Hepatocyte (in vitro differentiated cells): ENCODE results near the gene PNO1. TPM values are rescaled to one million over a fixed set of nuclear protein-coding genes. Genes with fewer than 3 reads are reported as not detected.

Source experiments
- DNase-seq: peaks from one replicate; pipeline ENCODE4 v3.0.0-alpha.2; 2016; ENCODE audit warnings: low spot score
- H2AFZ ChIP-seq: fragments of 200-600 bp; sonication (generic); 2 replicates; pipeline ENCODE4 v1.6.0; 2016; ENCODE audit warnings: antibody characterized with exemption, mild to moderate bottlenecking
- H3K27ac ChIP-seq: fragments of 200-600 bp; sonication (generic); 2 replicates; pipeline ENCODE4 v1.5.1; 2016; ENCODE audit warnings: mild to moderate bottlenecking
- H3K27me3 ChIP-seq: fragments of 200-600 bp; sonication (generic); 2 replicates; pipeline ENCODE4 v1.6.1; 2016
- H3K36me3 ChIP-seq: fragments of 200-600 bp; sonication (generic); replicated peaks from 2 replicates; pipeline ENCODE4 v1.5.1; 2016; ENCODE audit warnings: low read depth; ENCODE audit not compliant: insufficient read depth
- H3K4me1 ChIP-seq: fragments of 200-600 bp; sonication (generic); 2 replicates; pipeline ENCODE4 v1.5.1; 2016; ENCODE audit warnings: mild to moderate bottlenecking, moderate library complexity; ENCODE audit not compliant: insufficient read depth
- H3K4me2 ChIP-seq: fragments of 200-600 bp; sonication (generic); 2 replicates; pipeline ENCODE4 v1.6.0; 2016
- H3K4me3 ChIP-seq: fragments of 200-600 bp; sonication (generic); 2 replicates; pipeline ENCODE4 v1.5.1; 2016; ENCODE audit warnings: mild to moderate bottlenecking
- H3K79me2 ChIP-seq: fragments of 200-600 bp; sonication (generic); 2 replicates; pipeline ENCODE4 v1.6.0; 2017; ENCODE audit warnings: mild to moderate bottlenecking
- H3K9me2 ChIP-seq: fragments of 200-600 bp; sonication (generic); replicated peaks from 2 replicates; pipeline ENCODE4 v1.6.0; 2017; ENCODE audit warnings: mild to moderate bottlenecking; ENCODE audit not compliant: insufficient read depth
- H3K9me3 ChIP-seq: fragments of 200-600 bp; sonication (generic); 2 replicates; pipeline ENCODE4 v1.5.1; 2016; ENCODE audit warnings: low read depth, mild to moderate bottlenecking
- H4K20me1 ChIP-seq: fragments of 200-600 bp; sonication (generic); 2 replicates; pipeline ENCODE4 v1.6.0; 2016; ENCODE audit warnings: mild to moderate bottlenecking; ENCODE audit not compliant: insufficient read depth, poor library complexity, severe bottlenecking
- CTCF ChIP-seq: fragments of 200-600 bp; sonication (generic); IDR thresholded peaks from 2 replicates; pipeline ENCODE4 v1.5.1; 2016; ENCODE audit warnings: antibody characterized with exemption, mild to moderate bottlenecking; ENCODE audit not compliant: poor library complexity
- EZH2 ChIP-seq: fragments of 200-600 bp; sonication (generic); IDR thresholded peaks from 2 replicates; pipeline ENCODE4 v1.6.1; 2016; ENCODE audit warnings: antibody characterized with exemption, mild to moderate bottlenecking, borderline replicate concordance
- EZH2phosphoT487 ChIP-seq: fragments of 200-600 bp; sonication (generic); IDR thresholded peaks from one replicate; pipeline ENCODE4 v1.6.1; 2018; ENCODE audit warnings: antibody characterized with exemption, mild to moderate bottlenecking, low read depth, moderate library complexity; ENCODE audit not compliant: unreplicated experiment, severe bottlenecking
- WGBS: methylation state at CpG from one replicate; pipeline ENCODE4 v1.1.6; 2016; ENCODE audit warnings: low lambda C conversion rate; ENCODE audit errors: missing lambda C conversion rate; 5-methylcytosine and 5-hydroxymethylcytosine counted together
- polyA plus RNA-seq: library from polyadenylated mRNA; unstranded; fragments of >200 nt; fragmentation: Nextera tagmentation; extraction: Ambion mirVana; gene quantifications from 2 replicates; pipeline ENCODE4 v1.2.1, GENCODE V29; 2016
- total RNA-seq: library from RNA; depleted of rRNA; stranded (reverse); fragments of >200 nt; gene quantifications from 2 replicates; pipeline ENCODE4 v1.2.3, GENCODE V29; 2014

Gene PNO1
- total and polyA plus RNA-seq, 2 experiments from 2014 or later: 15.5 to 22.9 TPM

DNA sequence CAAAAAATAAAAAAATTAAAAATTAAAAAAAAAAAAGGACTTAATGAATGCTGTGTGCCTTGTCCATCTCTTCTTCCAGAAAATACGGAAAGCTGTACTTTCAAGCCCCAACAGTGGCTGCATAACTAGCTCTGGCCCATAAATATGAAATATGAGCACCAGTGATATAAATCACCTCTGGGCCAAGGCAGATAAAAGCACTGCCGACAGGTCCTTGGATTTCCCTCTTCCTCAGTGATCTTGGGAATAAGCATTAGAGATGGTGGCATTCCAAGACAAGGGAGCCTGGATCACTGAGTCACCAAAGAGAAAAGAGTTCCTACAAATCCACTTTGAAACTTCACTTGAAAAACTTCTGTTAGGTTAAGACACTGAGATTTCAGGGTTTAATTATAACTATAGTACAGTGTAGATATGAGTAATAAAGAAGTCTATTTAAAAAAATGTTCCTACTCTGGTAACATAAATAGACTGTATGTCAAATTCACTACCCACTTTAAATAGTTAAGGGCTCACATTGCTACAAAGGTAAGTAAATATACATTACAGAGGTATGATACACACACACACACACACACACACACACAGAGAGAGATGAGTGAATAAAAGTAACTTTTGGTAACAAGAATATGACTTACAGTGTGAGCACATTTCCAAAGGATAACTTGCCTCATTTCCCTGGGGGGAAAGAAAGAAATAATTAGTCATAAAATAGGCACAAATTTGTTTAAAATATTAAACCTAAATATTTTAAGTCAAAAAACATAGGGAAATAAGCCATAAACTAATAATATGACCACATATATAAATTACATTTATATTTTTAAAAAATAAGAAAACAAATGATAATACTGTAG lies 59.0 kb downstream of the PNO1 start:
- Histone ChIP-seq H3K9me2 (no peaks in the 10 kb centered on the region), H3K79me2 (peaks cover 100% of the 10 kb centered on the region), H3K4me1 (peaks cover 9% of the 10 kb centered on the region), H3K36me3 (no peaks in the 10 kb centered on the region), H3K27me3 (no peaks in the 10 kb centered on the region), H3K27ac (no peak overlapping the region), H3K9me3 (no peaks in the 10 kb centered on the region), H3K4me3 (no peak overlapping the region), H2AFZ (no peak overlapping the region), H3K4me2 (no peak overlapping the region), H4K20me1 (peaks cover 56% of the 10 kb centered on the region)
- 55% methylated on average over 2 of the region's 2 CpGs for WGBS
- DNase-seq: no peak
- no peak for TF ChIP-seq EZH2phosphoT487
- no peak for TF ChIP-seq EZH2
- no peak for TF ChIP-seq CTCF

DNA sequence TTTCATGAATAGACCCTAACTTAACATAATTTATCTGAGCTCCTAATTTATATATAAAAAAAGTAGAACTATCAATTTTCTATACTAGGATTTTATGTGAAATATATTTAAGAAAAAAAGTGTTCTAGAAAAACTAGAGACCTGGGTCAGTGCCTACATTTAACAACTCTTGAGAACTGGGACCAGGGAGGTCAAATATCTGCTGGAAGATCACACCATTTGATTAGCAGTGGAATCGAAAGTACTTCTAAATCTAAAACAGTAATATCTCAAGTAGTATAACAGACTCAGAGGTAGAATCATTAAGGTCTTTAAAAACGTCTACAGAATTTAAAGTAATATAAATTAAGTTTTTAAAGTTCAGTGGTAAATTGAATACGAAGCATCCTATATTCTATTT lies 60.0 kb downstream of the PNO1 start:
- TF ChIP-seq CTCF: no peak
- no peak for TF ChIP-seq EZH2phosphoT487
- TF ChIP-seq EZH2: no peak
- Histone ChIP-seq H2AFZ (no peak overlapping the region), H4K20me1 (peaks cover 64% of the 10 kb centered on the region), H3K9me3 (no peaks in the 10 kb centered on the region), H3K4me1 (peaks cover 9% of the 10 kb centered on the region), H3K9me2 (no peaks in the 10 kb centered on the region), H3K4me2 (no peak overlapping the region), H3K27me3 (no peaks in the 10 kb centered on the region), H3K27ac (no peak overlapping the region), H3K36me3 (no peaks in the 10 kb centered on the region), H3K79me2 (peaks cover 100% of the 10 kb centered on the region), H3K4me3 (no peak overlapping the region)
- DNase-seq: no peak
- 76% methylated on average over 3 of the region's 3 CpGs for WGBS

DNA sequence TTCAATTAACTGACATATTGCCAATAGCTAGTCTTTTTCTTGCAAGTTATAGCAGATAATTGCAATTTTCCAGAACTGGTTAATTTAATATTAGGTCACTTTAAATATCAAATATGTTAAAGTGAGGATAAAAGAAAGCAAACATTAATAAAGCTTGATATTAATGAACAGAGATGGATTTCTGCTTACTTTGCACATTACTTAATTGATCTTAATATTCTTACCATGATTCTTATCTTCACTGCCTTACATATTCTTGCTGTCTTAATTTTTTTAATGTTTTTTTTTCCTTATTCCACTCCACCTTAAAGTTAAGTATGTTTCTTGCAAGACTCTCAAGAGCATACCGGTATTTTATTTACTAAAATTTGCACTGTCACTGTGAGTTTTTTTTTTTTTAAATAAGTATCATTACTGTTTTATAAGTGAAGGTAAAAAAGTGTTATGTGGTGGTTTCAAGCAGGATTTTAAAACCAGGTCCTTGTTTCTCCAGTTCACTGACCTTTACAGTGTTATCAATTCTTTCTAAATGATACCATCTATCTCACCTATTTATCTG lies 60.7 kb downstream of the PNO1 start:
- TF ChIP-seq EZH2 (no peak), EZH2phosphoT487 (no peak), CTCF (no peak)
- Histone ChIP-seq H3K4me3 (no peak overlapping the region), H3K9me2 (no peaks in the 10 kb centered on the region), H3K9me3 (no peaks in the 10 kb centered on the region), H3K4me2 (no peak overlapping the region), H3K79me2 (peaks cover 100% of the 10 kb centered on the region), H4K20me1 (peaks cover 67% of the 10 kb centered on the region), H3K27ac (no peak overlapping the region), H3K4me1 (peaks cover 9% of the 10 kb centered on the region), H3K27me3 (no peaks in the 10 kb centered on the region), H3K36me3 (no peaks in the 10 kb centered on the region), H2AFZ (no peak overlapping the region)
- WGBS: 79% methylated on average over 1 of the region's 1 CpG
- DNase-seq: no peak
